ENCODE data around the gene XPNPEP2. TPM values are rescaled to one million over a fixed set of nuclear protein-coding genes. Genes with fewer than 3 reads are reported as not detected.

The XPNPEP2 gene
- total RNA-seq, 3 donors from 2014 or later: 0.44 to 12.8 (median 3.9) TPM

- H3K36me3 ChIP-seq: no peaks in the 10 kb centered on the region
- H3K4me1 ChIP-seq: no peaks in the 10 kb centered on the region
- no peaks in the 10 kb centered on the region for H3K9me3 ChIP-seq
- no peaks in the 10 kb centered on the region for H3K27me3 ChIP-seq
- intact Hi-C loops (cut with DNase I; ENCODE audit: low total_unique reads): no loop called here
- H3K4me3 ChIP-seq: no peak overlapping the region
- TF ChIP-seq POLR2A (IDR thresholded peaks at IDR 0.05) (no peak), POLR2AphosphoS5 (IDR thresholded peaks at IDR 0.05) (no peak)
- TF ChIP-seq, protein P1, sequence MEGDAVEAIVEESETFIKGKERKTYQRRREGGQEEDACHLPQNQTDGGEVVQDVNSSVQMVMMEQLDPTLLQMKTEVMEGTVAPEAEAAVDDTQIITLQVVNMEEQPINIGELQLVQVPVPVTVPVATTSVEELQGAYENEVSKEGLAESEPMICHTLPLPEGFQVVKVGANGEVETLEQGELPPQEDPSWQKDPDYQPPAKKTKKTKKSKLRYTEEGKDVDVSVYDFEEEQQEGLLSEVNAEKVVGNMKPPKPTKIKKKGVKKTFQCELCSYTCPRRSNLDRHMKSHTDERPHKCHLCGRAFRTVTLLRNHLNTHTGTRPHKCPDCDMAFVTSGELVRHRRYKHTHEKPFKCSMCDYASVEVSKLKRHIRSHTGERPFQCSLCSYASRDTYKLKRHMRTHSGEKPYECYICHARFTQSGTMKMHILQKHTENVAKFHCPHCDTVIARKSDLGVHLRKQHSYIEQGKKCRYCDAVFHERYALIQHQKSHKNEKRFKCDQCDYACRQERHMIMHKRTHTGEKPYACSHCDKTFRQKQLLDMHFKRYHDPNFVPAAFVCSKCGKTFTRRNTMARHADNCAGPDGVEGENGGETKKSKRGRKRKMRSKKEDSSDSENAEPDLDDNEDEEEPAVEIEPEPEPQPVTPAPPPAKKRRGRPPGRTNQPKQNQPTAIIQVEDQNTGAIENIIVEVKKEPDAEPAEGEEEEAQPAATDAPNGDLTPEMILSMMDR (IDR thresholded peaks at IDR 0.05): no peak
- H3K27ac ChIP-seq: peak overlapping the region in 1 of 2 donors; percentile 66
- no peak for DNase-seq (ENCODE audit: low spot score in 2 of 2)
These were observed 70.3 kb downstream of the XPNPEP2 start for GRCh38 chrX:129808829-129809796.

DNA sequence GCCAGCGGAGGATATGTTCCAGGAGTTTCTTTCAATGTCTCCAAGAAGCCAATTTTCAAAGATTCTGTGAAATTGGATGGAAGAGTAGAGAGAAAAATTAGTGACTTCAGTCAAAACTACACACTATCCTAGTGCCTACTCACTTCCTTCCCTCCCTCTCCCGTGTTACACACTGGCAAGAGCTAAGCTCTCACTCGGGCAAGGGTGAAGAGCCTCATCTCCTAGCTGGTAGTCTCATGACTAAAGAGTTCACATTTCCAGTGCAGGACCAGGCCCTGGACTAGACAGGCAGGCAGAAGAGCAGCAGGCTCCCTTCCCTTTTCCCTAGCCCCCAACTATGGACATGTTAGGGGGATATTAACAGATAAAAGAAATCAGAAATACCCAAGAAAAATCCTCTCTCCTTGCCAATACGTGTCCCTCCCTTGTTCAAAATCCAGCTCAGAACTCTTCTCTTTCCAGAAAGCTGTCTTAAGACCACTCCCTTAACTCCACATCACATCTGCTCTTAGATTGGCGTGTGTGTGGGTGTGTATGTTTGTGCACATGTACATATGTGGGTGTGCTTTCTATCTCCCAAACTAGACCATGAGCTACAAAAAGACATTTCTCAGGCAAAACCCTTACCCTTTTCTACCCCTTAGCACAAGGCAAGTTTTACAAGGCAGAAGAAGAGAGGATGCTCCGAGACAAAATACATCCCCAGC is 75.0 kb downstream of the XPNPEP2 start:
- TF ChIP-seq POLR2A (IDR thresholded peaks at IDR 0.05): no peak
- TF ChIP-seq, protein P1 (IDR thresholded peaks at IDR 0.05): no peak
- no peak for TF ChIP-seq POLR2AphosphoS5 (IDR thresholded peaks at IDR 0.05)
- Histone ChIP-seq H3K9me3 (no peaks in the 10 kb centered on the region), H3K4me1 (no peaks in the 10 kb centered on the region), H3K4me3 (no peak overlapping the region), H3K36me3 (no peaks in the 10 kb centered on the region), H3K27ac (no peak overlapping the region), H3K27me3 (no peaks in the 10 kb centered on the region)
- intact Hi-C loops (cut with DNase I; ENCODE audit: low total_unique reads): loop anchor here (5.0 kb wide), 1 partner anchor 233 kb away; no protein-coding TSS in a partner anchor
- DNase-seq (ENCODE audit: low spot score in 2 of 2): no peak

DNA sequence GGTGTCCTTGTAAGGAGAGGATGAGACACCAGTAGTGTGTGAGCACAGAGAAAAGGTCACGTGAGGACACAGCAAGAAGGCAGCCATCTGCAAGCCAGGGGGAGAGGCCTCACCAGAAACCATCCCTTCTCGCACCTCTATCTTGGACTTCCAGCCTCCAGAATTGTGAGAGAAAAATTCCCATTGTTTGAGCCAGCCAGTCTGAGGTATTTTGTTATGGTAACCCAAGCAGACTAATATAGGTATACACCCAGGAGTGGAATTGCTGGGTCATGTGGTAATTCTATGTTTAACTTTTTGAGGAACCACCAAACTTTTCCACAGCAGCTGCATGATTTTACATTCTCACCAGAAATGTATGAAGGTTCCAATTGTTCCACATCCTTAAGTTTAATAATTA is 79.3 kb downstream of the XPNPEP2 start:
- DNase-seq (ENCODE audit: low spot score in 2 of 2): no peak
- Histone ChIP-seq H3K4me1 (no peaks in the 10 kb centered on the region), H3K4me3 (no peak overlapping the region), H3K9me3 (no peaks in the 10 kb centered on the region), H3K36me3 (no peaks in the 10 kb centered on the region), H3K27me3 (no peaks in the 10 kb centered on the region), H3K27ac (no peak overlapping the region)
- intact Hi-C loops (cut with DNase I; ENCODE audit: low total_unique reads): no loop called here
- TF ChIP-seq, protein P1 (IDR thresholded peaks at IDR 0.05): no peak
- no peak for TF ChIP-seq POLR2AphosphoS5 (IDR thresholded peaks at IDR 0.05)
- no peak for TF ChIP-seq POLR2A (IDR thresholded peaks at IDR 0.05)

Other genes with a start within 250 kb of the XPNPEP2 start
- gene SMARCA1, start 215.5 kb upstream of the XPNPEP2 start, total RNA-seq: 10 to 100 TPM; 29.5 to 34.4 (median 33.4) TPM
- gene OCRL, start 198.7 kb upstream of the XPNPEP2 start, total RNA-seq: 10 to 100 TPM; 16.7 to 22.1 (median 17.4) TPM
- gene APLN, start 84.0 kb upstream of the XPNPEP2 start, total RNA-seq: 1 to 10 TPM in 2 of 3 donors, under 1 TPM in 1; 0.16 to 5.9 (median 4.5) TPM
- 10 to 100 TPM in 1 of 3 donors, 1 to 10 TPM in 2; 6.6 to 18.7 (median 10.0) TPM for gene SASH3, start 41.0 kb downstream of the XPNPEP2 start, total RNA-seq
- 10 to 100 TPM; 21.8 to 36.2 (median 34.4) TPM for gene ZDHHC9, start 104.9 kb downstream of the XPNPEP2 start, total RNA-seq
- gene UTP14A, start 167.2 kb downstream of the XPNPEP2 start, total RNA-seq: 10 to 100 TPM; 17.3 to 22.6 (median 20.8) TPM
- 1 to 10 TPM; 4.5 to 5.0 (median 4.9) TPM for gene BCORL1, start 243.7 kb downstream of the XPNPEP2 start, total RNA-seq

All from breast epithelium (tissue), 4 donors.